ENCODE results near the gene FBXO46. TPM values are rescaled to one million over a fixed set of nuclear protein-coding genes. Genes with fewer than 3 reads are reported as not detected.

Gene FBXO46
- total and polyA plus RNA-seq, 2 of the 13 experiments (the other 11 are each of a cell fraction or from before 2014, with no cell fraction given): 6.2 to 6.4 TPM

DNA sequence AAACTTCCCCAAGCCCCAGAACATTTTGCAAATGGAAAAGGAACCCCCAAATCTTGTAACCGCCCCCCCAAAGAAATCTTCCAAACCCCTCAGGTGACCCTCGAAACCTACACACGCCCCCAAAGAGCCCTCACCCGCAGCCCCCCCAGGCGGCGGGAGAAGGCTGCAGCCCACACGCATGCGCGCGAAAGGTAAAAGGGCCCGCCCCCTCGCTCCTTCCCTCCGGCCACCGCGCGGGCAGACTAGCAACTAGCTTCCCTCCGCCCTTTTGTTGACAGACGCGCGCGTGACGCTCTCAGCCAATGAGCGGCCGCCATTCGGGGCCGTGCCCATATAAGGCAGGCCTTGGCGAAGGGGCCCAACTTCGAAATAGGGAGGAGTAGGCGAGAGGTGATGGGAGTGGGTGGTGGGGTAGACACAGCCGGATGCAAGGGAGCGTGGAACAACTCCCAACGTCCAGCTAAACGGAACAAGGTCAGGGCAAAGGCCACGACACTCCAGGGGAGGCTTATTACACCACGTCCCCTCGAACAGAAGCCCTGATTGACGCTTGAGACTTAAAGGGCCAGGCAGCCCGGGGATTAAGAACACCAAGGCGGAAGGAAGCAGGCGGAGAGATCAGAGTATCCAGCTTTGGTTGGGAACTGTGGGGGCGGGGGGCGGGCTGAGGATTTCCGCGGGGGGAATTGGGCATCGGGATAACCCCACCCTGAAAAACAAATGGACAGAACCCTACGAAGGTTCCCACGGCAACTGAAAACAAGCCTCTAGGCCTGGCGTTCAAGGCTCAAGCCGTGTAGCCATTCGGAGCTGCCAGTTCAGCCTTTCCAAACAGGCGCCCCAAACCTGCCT, 13.3 kb downstream of the FBXO46 start (continued):
- TF ChIP-seq, protein P1, sequence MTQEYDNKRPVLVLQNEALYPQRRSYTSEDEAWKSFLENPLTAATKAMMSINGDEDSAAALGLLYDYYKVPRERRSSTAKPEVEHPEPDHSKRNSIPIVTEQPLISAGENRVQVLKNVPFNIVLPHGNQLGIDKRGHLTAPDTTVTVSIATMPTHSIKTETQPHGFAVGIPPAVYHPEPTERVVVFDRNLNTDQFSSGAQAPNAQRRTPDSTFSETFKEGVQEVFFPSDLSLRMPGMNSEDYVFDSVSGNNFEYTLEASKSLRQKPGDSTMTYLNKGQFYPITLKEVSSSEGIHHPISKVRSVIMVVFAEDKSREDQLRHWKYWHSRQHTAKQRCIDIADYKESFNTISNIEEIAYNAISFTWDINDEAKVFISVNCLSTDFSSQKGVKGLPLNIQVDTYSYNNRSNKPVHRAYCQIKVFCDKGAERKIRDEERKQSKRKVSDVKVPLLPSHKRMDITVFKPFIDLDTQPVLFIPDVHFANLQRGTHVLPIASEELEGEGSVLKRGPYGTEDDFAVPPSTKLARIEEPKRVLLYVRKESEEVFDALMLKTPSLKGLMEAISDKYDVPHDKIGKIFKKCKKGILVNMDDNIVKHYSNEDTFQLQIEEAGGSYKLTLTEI (CRISPR knock-in tag; conservative IDR thresholded peaks at IDR 0.05): no peak
- no peak for TF ChIP-seq ZNF382 (CRISPR knock-in tag; IDR thresholded peaks at IDR 0.05; ENCODE audit: borderline replicate concordance)
- TF ChIP-seq ZSCAN9 (CRISPR knock-in tag; IDR thresholded peaks at IDR 0.05; ENCODE audit: borderline replicate concordance): no peak; the same call in 1 of the 2 replicates
- no peak for TF ChIP-seq TOPORS (CRISPR knock-in tag; IDR thresholded peaks at IDR 0.05)
- TF ChIP-seq ZNF232 (CRISPR knock-in tag; IDR thresholded peaks at IDR 0.05; ENCODE audit: borderline replicate concordance): no peak
- TF ChIP-seq ZNF619 (CRISPR knock-in tag; IDR thresholded peaks at IDR 0.05): no peak
- TF ChIP-seq IRF1 (CRISPR knock-in tag; IDR thresholded peaks at IDR 0.05; ENCODE audit: low read depth): no peak
- TF ChIP-seq KDM6A (CRISPR knock-in tag; IDR thresholded peaks at IDR 0.05; ENCODE audit: low read depth): peak; percentile 76
- peak; percentile 95 for TF ChIP-seq HNRNPK (IDR thresholded peaks at IDR 0.05; ENCODE audit: low read depth, low read length, poor library complexity, severe bottlenecking)
- no peak for TF ChIP-seq FOXM1 (CRISPR knock-in tag; IDR thresholded peaks at IDR 0.05)
- TF ChIP-seq NR2F6 (IDR thresholded peaks at IDR 0.05): peak; percentile 97
- peak; percentile 99 for TF ChIP-seq NR2F6 (CRISPR knock-in tag; IDR thresholded peaks at IDR 0.05)
- no peak; the same call in 1 of the 2 replicates for TF ChIP-seq KLF11 (CRISPR knock-in tag; IDR thresholded peaks at IDR 0.05)
- TF ChIP-seq ISX (CRISPR knock-in tag; conservative IDR thresholded peaks at IDR 0.05): no peak
- no peak for TF ChIP-seq ZNF20 (CRISPR knock-in tag; IDR thresholded peaks at IDR 0.05)
- TF ChIP-seq ZNF207 (IDR thresholded peaks at IDR 0.05; ENCODE audit: borderline replicate concordance): no peak
- peak; percentile 45; the same call in 1 of the 2 replicates for TF ChIP-seq ZFP1 (CRISPR knock-in tag; IDR thresholded peaks at IDR 0.05)
- peak in 1 of 2 experiments; percentile 76; a peak in 2 of 4 replicates for TF ChIP-seq KLF16 (CRISPR knock-in tag; IDR thresholded peaks at IDR 0.05)
- TF ChIP-seq AGO1 (IDR thresholded peaks at IDR 0.05; ENCODE audit: low read depth, low read length, poor library complexity, severe bottlenecking): peak; percentile 77
- TF ChIP-seq, protein P2, sequence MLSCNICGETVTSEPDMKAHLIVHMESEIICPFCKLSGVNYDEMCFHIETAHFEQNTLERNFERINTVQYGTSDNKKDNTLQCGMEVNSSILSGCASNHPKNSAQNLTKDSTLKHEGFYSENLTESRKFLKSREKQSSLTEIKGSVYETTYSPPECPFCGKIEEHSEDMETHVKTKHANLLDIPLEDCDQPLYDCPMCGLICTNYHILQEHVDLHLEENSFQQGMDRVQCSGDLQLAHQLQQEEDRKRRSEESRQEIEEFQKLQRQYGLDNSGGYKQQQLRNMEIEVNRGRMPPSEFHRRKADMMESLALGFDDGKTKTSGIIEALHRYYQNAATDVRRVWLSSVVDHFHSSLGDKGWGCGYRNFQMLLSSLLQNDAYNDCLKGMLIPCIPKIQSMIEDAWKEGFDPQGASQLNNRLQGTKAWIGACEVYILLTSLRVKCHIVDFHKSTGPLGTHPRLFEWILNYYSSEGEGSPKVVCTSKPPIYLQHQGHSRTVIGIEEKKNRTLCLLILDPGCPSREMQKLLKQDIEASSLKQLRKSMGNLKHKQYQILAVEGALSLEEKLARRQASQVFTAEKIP (CRISPR knock-in tag; IDR thresholded peaks at IDR 0.05; ENCODE audit: borderline replicate concordance): no peak
- no peak; the same call in 1 of the 2 replicates for TF ChIP-seq ZNF543 (CRISPR knock-in tag; IDR thresholded peaks at IDR 0.05)
- 0 out of 2 replicates have a peak, but pooled peaks have one; percentile 21 for TF ChIP-seq ZNF629 (CRISPR knock-in tag; conservative IDR thresholded peaks at IDR 0.05)
- no peak for TF ChIP-seq PRMT3 (CRISPR knock-in tag; IDR thresholded peaks at IDR 0.05; ENCODE audit: borderline replicate concordance, low read depth)
- no peak for TF ChIP-seq CHCHD3 (CRISPR knock-in tag; IDR thresholded peaks at IDR 0.05)
- no peak for TF ChIP-seq CC2D1A (CRISPR knock-in tag; IDR thresholded peaks at IDR 0.05)
- TF ChIP-seq ONECUT2 (CRISPR knock-in tag; IDR thresholded peaks at IDR 0.05): no peak
- TF ChIP-seq ZNF749 (CRISPR knock-in tag; IDR thresholded peaks at IDR 0.05; ENCODE audit: borderline replicate concordance): no peak
- TF ChIP-seq KAT7 (CRISPR knock-in tag; IDR thresholded peaks at IDR 0.05; ENCODE audit: borderline replicate concordance): no peak
- TF ChIP-seq NFIC (IDR thresholded peaks at IDR 0.05; ENCODE audit: low read length): no peak
